K562 (cell line): Measurements from ENCODE around the gene CERS5. TPM values are rescaled to one million over a fixed set of nuclear protein-coding genes. Genes with fewer than 3 reads are reported as not detected.

Experiments used
- ARID3A ChIP-seq: IDR thresholded peaks from 2 replicates; pipeline ENCODE4 v1.6.1; 2012; ENCODE audit warnings: low read depth, low read length, improper control_type of control experiment, borderline replicate concordance
- KLF10 ChIP-seq: fragments of 250-450 bp; sonication (Bioruptor Pico); IDR thresholded peaks from 2 replicates; pipeline ENCODE4 v1.6.1; 2021; ENCODE audit warnings: matching md5 sums
- MIER1 ChIP-seq: fragments of 450-650 bp; IDR thresholded peaks from 2 replicates; pipeline ENCODE4 v1.6.1; 2016; ENCODE audit warnings: antibody characterized with exemption, mild to moderate bottlenecking, low read depth
- NFIC ChIP-seq: fragments of 450-650 bp; IDR thresholded peaks from 2 replicates; pipeline ENCODE4 v1.6.1; 2017; ENCODE audit warnings: mild to moderate bottlenecking, inconsistent platforms
- PPARD ChIP-seq: fragments of 250-450 bp; sonication (Bioruptor Pico); IDR thresholded peaks from 2 replicates; pipeline ENCODE4 v1.8.0; 2022; ENCODE audit warnings: inconsistent platforms, mild to moderate bottlenecking, moderate library complexity
- SMAD3 ChIP-seq: fragments of 450-650 bp; formaldehyde crosslinking; conservative IDR thresholded peaks from 2 replicates; pipeline ENCODE4 v1.4.0; 2020; ENCODE audit warnings: mild to moderate bottlenecking
- ZNF184 ChIP-seq: sonication (generic); formaldehyde crosslinking; IDR thresholded peaks from 2 replicates; pipeline ENCODE4 v1.5.0; 2020; ENCODE audit warnings: missing genetic modification reagents
- ZNF217 ChIP-seq: sonication (generic); formaldehyde crosslinking; IDR thresholded peaks from 2 replicates; pipeline ENCODE4 v1.8.0; 2022; ENCODE audit warnings: mild to moderate bottlenecking, missing genetic modification reagents
- ZNF239 ChIP-seq: fragments of 250-450 bp; sonication (Bioruptor Pico); IDR thresholded peaks from 2 replicates; pipeline ENCODE4 v1.4.0; 2020; ENCODE audit warnings: mild to moderate bottlenecking
- ZNF282 ChIP-seq: sonication (generic); formaldehyde crosslinking; IDR thresholded peaks from 2 replicates; pipeline ENCODE4 v1.8.1; 2023; ENCODE audit warnings: missing genetic modification reagents
- ZNF766 ChIP-seq: fragments of 200-800 bp; sonication (Bioruptor generic); conservative IDR thresholded peaks from 2 replicates; pipeline ENCODE4 v1.6.1; 2016; ENCODE audit warnings: missing genetic modification characterization, missing compliant biosample characterization
- polyA plus RNA-seq, 8 experiments: library from polyadenylated mRNA; depleted of rRNA in 4 of 8; stranded (reverse) in 5 of 8; unstranded in 3 of 8; fragments of >200 nt; fragmentation: Nextera tagmentation in 2 of 8; fragmentation: Illumina TruSeq in 1 of 8; extraction: Ambion mirVana in 2 of 8; extraction: Trizol in 1 of 8; gene quantifications; 2 replicates each; pipeline versions ENCODE4 v1.2.1 to v1.2.3, GENCODE V29; 2011 to 2014; ENCODE audit warnings: inconsistent platforms in 1 of 8, missing spikeins in 1 of 8
- total RNA-seq, 7 experiments: library from RNA; depleted of rRNA in 6 of 7; stranded (reverse); fragments of >200 nt in 6 of 7; fragmentation: Illumina TruSeq in 2 of 7; extraction: Trizol in 2 of 7; gene quantifications; 2 replicates each; pipeline versions ENCODE4 v1.2.1 to v1.2.3, GENCODE V29; 2011 to 2021; ENCODE audit warnings: low replicate concordance in 1 of 7
- TF ChIP-seq, protein P1 (sequence below): fragments of 250-450 bp; sonication (Bioruptor Pico); IDR thresholded peaks from 2 replicates; pipeline ENCODE4 v1.8.0; 2021; ENCODE audit warnings: mild to moderate bottlenecking, moderate library complexity
- TF ChIP-seq, protein P2 (sequence below), 2 experiments: fragments of 250-450 bp in 1 of 2; fragments of 450-650 bp in 1 of 2; sonication (Bioruptor Pico) in 1 of 2; IDR thresholded peaks; 2 replicates each; pipeline versions ENCODE4 v1.6.1 to v1.8.0; 2016 to 2021; ENCODE audit warnings: mild to moderate bottlenecking in 2 of 2, moderate library complexity in 2 of 2, missing compliant biosample characterization in 1 of 2, missing genetic modification characterization in 1 of 2

Gene CERS5
- total and polyA plus RNA-seq, 9 of the 15 experiments (the other 6 are each of a cell fraction or from before 2014, with no cell fraction given) = 6.1 to 47.5 (median 17.8) TPM

DNA sequence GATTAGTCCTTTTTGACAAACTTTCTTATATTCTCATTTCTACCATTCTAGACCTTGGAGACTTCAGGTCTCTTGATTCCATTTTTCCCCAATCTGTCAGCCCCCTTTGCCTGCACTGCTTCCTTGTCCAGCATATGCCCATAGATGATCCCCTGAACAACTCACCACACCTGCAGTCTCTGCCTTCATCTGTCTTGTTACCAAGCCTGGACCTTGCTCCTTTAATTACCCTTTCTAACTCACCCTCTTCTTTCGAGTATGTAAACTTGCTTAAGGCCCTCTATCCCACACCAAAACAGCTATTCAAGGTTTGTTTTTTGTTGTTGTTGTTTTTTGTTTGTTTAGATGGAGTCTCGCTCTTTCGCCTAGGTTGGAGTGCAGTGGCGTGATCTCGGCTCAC, 45.5 kb downstream of the CERS5 start (continued):
- TF ChIP-seq ZNF282 (CRISPR knock-in tag) (no peak), PPARD (CRISPR knock-in tag) (no peak), ZNF766 (CRISPR knock-in tag) (no peak), ZNF217 (no peak), KLF10 (CRISPR knock-in tag) (no peak), ZNF184 (CRISPR knock-in tag) (no peak), ZNF239 (CRISPR knock-in tag) (no peak), MIER1 (no peak), SMAD3 (CRISPR knock-in tag) (no peak), ARID3A (no peak), NFIC (no peak)
- TF ChIP-seq, protein P1, sequence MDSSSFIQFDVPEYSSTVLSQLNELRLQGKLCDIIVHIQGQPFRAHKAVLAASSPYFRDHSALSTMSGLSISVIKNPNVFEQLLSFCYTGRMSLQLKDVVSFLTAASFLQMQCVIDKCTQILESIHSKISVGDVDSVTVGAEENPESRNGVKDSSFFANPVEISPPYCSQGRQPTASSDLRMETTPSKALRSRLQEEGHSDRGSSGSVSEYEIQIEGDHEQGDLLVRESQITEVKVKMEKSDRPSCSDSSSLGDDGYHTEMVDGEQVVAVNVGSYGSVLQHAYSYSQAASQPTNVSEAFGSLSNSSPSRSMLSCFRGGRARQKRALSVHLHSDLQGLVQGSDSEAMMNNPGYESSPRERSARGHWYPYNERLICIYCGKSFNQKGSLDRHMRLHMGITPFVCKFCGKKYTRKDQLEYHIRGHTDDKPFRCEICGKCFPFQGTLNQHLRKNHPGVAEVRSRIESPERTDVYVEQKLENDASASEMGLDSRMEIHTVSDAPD = no peak
- TF ChIP-seq, protein P2, sequence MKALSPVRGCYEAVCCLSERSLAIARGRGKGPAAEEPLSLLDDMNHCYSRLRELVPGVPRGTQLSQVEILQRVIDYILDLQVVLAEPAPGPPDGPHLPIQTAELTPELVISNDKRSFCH (CRISPR knock-in tag; IDR thresholded peaks at IDR 0.05) = no peak
- TF ChIP-seq, protein P2 (tag; IDR thresholded peaks at IDR 0.05) = no peak
